Peyer's patch (tissue), 4 donors: Measurements from ENCODE around the gene FAR2. TPM values are rescaled to one million over a fixed set of nuclear protein-coding genes. Genes with fewer than 3 reads are reported as not detected.
"Not testable (repeated sequence)": the region's sequence is repeated elsewhere in the genome, so short reads cannot be mapped to it uniquely, and the experiment has no call there.

Source experiments
- DNase-seq, 3 donors: peaks; one replicate each; pipeline ENCODE4 v3.0.0-alpha.2; 2017 to 2019
- H3K27ac ChIP-seq, 4 donors: fragments of 200-600 bp; sonication (generic); one replicate each; pipeline ENCODE4 v1.5.1; 2016 to 2019
- H3K27me3 ChIP-seq, 2 donors: fragments of 200-600 bp; sonication (generic); one replicate each; pipeline ENCODE4 v1.5.1; 2019
- H3K36me3 ChIP-seq, 3 donors: fragments of 200-600 bp; sonication (generic); one replicate each; pipeline ENCODE4 v1.5.1; 2016 to 2019
- H3K4me1 ChIP-seq, 4 donors: fragments of 200-600 bp; sonication (generic); one replicate each; pipeline ENCODE4 v1.5.1; 2016 to 2019
- H3K4me3 ChIP-seq, 4 donors: fragments of 200-600 bp; sonication (generic); 1 replicate in 3 of 4; 2 replicates in 1 of 4; pipeline ENCODE4 v1.5.1; 2016 to 2019; ENCODE audit warnings: mild to moderate bottlenecking in 1 of 4
- H3K9me3 ChIP-seq, 4 donors: fragments of 200-600 bp; sonication (generic); one replicate each; pipeline ENCODE4 v1.5.1; 2016 to 2019; ENCODE audit warnings: mild to moderate bottlenecking in 1 of 4
- POLR2A ChIP-seq, 2 donors: fragments of 450-650 bp; IDR thresholded peaks; one replicate each; pipeline ENCODE4 v1.5.1; 2017; ENCODE audit warnings: antibody characterized with exemption in 2 of 2, mild to moderate bottlenecking in 2 of 2, moderate library complexity in 2 of 2
- total RNA-seq, 4 donors: library from RNA; depleted of rRNA; stranded (reverse); fragments of >200 nt; gene quantifications; one replicate each; pipeline ENCODE4 v1.1.0, GENCODE V29; 2016
- TF ChIP-seq, protein P1 (sequence below), 6 experiments: fragments of 450-650 bp in 4 of 6; fragments of 200-600 bp in 2 of 6; sonication (generic) in 1 of 6; IDR thresholded peaks; one replicate each; pipeline ENCODE4 v1.5.1; 2017 to 2019; ENCODE audit warnings: antibody characterized with exemption in 6 of 6, mild to moderate bottlenecking in 3 of 6, moderate library complexity in 1 of 6

FAR2 gene
- total RNA-seq, 4 donors from 2014 or later, result 31.0 to 52.8 (median 40.1) TPM

DNA sequence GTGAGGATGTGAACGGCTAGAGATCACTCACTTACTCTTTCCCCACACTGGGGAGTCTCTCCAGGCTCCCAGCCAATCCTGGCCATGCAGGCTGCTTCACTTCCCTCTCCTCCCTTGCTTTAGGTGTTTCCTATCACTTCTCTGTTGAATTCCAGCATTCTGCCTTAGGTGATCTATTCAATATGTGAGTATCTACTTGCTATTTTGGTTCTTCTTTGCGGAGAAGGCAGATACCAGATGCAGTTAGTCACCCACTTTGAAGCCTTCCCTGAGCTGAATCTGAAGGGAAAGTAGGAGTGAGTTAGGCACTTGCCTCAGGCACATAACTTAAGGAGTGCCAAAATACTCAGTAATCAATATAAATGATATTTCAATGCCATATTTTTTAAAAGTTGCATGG is 36.0 kb upstream of the FAR2 start:
- no peak overlapping the region for H3K27ac ChIP-seq
- no peak overlapping the region for H3K4me3 ChIP-seq
- no peaks in the 10 kb centered on the region for H3K36me3 ChIP-seq
- TF ChIP-seq POLR2A (IDR thresholded peaks at IDR 0.05), result no peak
- TF ChIP-seq, protein P1, sequence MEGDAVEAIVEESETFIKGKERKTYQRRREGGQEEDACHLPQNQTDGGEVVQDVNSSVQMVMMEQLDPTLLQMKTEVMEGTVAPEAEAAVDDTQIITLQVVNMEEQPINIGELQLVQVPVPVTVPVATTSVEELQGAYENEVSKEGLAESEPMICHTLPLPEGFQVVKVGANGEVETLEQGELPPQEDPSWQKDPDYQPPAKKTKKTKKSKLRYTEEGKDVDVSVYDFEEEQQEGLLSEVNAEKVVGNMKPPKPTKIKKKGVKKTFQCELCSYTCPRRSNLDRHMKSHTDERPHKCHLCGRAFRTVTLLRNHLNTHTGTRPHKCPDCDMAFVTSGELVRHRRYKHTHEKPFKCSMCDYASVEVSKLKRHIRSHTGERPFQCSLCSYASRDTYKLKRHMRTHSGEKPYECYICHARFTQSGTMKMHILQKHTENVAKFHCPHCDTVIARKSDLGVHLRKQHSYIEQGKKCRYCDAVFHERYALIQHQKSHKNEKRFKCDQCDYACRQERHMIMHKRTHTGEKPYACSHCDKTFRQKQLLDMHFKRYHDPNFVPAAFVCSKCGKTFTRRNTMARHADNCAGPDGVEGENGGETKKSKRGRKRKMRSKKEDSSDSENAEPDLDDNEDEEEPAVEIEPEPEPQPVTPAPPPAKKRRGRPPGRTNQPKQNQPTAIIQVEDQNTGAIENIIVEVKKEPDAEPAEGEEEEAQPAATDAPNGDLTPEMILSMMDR (IDR thresholded peaks at IDR 0.05), result no peak
- no peaks in the 10 kb centered on the region for H3K27me3 ChIP-seq
- H3K9me3 ChIP-seq, result no peaks in the 10 kb centered on the region
- no peaks in the 10 kb centered on the region for H3K4me1 ChIP-seq
- no peak for DNase-seq

DNA sequence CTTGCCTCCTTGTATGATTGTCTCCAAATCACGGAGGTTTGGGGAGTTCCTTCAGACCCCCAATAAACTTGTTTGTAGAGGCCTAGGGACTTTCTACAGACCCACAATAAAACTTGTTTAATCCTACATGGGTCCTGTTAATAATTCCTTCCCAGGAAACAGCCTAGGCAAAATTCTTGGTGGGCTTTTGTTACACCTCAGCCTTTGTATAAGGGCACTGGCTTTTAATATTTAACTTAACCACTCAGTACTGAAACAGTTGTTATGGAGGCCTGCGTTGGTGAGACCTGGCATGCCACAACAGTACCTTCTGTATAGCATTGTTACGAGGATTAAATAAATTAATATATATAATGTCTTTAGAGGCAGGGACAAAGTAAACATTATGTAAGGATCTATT is 32.7 kb upstream of the FAR2 start:
- Histone ChIP-seq H3K27ac (no peak overlapping the region), H3K27me3 (no peaks in the 10 kb centered on the region), H3K36me3 (no peaks in the 10 kb centered on the region), H3K4me1 (no peaks in the 10 kb centered on the region), H3K9me3 (no peaks in the 10 kb centered on the region), H3K4me3 (no peak overlapping the region)
- no peak for DNase-seq
- TF ChIP-seq POLR2A (IDR thresholded peaks at IDR 0.05), result no peak
- TF ChIP-seq, protein P1 (IDR thresholded peaks at IDR 0.05), result no peak

DNA sequence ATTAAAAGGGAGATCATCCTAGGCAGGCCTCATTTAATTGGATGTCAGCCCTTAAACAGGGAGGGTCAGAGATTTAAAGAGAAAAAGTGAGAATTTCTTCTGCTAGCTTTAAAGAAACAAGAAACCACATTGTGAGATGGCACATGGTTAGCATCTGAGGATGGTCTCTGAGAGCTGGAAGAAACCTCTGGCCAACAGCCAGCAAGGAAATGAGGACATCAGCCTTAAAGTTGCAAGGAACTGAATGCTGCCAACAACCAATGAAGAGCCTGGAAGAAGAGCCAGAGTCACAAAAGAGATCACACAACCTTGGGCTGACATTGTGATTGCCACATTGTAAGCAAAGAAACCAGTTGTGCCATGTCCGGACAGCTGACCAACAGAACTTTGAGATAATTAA is 17.5 kb upstream of the FAR2 start:
- no peaks in the 10 kb centered on the region for H3K36me3 ChIP-seq
- no peaks in the 10 kb centered on the region for H3K9me3 ChIP-seq
- no peaks in the 10 kb centered on the region for H3K4me1 ChIP-seq
- TF ChIP-seq, protein P1 (IDR thresholded peaks at IDR 0.05), result no peak
- no peak for TF ChIP-seq POLR2A (IDR thresholded peaks at IDR 0.05)
- no peak overlapping the region for H3K27ac ChIP-seq
- DNase-seq, result no peak
- no peak overlapping the region for H3K4me3 ChIP-seq
- H3K27me3 ChIP-seq, result no peaks in the 10 kb centered on the region

DNA sequence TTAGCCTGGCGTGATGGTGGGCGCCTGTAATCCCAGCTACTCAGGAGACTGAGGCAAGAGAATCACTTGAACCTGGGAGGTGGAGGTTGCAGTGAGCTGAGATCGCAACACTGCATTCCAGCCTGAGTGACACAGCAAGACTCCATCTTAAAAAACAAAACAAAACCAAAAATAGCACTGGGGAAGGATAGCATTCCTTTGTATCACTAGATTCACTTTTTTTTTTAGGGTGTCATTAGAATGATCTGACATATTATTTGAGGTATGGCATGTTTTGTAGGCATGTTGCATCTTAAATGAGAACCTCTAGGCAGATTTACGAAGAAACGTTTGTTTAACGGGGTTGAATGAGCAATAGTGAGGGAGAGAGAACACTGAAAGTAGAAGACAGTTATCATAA is 16.8 kb upstream of the FAR2 start:
- no peak for DNase-seq
- H3K4me1 ChIP-seq, result no peaks in the 10 kb centered on the region
- no peak overlapping the region for H3K27ac ChIP-seq
- H3K9me3 ChIP-seq, result no peaks in the 10 kb centered on the region
- TF ChIP-seq POLR2A (IDR thresholded peaks at IDR 0.05), result no peak
- TF ChIP-seq, protein P1 (IDR thresholded peaks at IDR 0.05), result no peak
- H3K36me3 ChIP-seq, result no peaks in the 10 kb centered on the region
- no peak overlapping the region for H3K4me3 ChIP-seq
- H3K27me3 ChIP-seq, result no peaks in the 10 kb centered on the region

DNA sequence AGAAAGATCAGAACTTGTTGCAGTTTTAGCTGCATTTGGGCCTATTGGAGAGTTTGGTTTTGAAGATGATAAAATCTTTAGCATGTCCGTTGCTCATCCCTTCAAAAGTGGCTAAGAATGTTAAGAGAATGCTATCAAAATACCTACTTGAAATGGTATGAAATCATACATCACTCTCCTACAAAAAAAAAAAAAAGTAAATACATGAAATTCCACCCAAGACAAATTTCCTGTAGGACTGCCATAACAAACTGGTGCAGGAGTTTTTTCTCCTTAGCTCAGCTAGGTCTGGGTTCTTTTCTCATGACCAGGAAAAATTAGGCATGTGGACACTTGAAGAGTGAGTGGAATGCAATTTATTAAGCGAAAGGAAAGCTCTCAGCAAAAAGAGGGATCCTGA is 15.9 kb upstream of the FAR2 start:
- H3K27me3 ChIP-seq, result no peaks in the 10 kb centered on the region
- no peak for TF ChIP-seq POLR2A (IDR thresholded peaks at IDR 0.05)
- TF ChIP-seq, protein P1 (IDR thresholded peaks at IDR 0.05), result no peak
- DNase-seq, result no peak
- no peak overlapping the region for H3K27ac ChIP-seq
- no peak overlapping the region for H3K4me3 ChIP-seq
- H3K36me3 ChIP-seq, result no peaks in the 10 kb centered on the region
- H3K9me3 ChIP-seq, result no peaks in the 10 kb centered on the region
- H3K4me1 ChIP-seq, result no peaks in the 10 kb centered on the region

DNA sequence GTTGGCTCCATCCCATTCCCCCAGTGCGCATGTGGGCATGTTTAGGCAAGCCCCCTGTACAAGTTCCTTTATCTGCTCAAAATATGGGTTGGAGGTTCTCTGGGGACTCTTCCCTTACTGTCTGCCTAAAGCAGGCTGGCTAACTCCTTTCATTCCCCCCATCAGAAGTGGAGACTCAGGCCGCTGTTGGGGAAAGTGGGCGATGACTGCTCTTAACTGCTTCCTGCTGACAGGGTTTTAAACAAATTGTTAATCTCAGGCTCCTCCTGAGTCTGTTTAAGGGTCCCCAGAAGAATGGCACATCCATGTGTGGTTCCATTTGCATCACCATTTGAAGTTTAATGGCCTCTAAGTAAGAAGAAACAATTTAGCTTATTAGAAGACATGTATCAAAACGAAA is 15.4 kb upstream of the FAR2 start:
- Histone ChIP-seq H3K27me3 (no peaks in the 10 kb centered on the region), H3K4me3 (no peak overlapping the region), H3K36me3 (no peaks in the 10 kb centered on the region), H3K4me1 (no peaks in the 10 kb centered on the region), H3K27ac (no peak overlapping the region), H3K9me3 (no peaks in the 10 kb centered on the region)
- TF ChIP-seq, protein P1 (IDR thresholded peaks at IDR 0.05), result no peak
- no peak for TF ChIP-seq POLR2A (IDR thresholded peaks at IDR 0.05)
- DNase-seq, result no peak

DNA sequence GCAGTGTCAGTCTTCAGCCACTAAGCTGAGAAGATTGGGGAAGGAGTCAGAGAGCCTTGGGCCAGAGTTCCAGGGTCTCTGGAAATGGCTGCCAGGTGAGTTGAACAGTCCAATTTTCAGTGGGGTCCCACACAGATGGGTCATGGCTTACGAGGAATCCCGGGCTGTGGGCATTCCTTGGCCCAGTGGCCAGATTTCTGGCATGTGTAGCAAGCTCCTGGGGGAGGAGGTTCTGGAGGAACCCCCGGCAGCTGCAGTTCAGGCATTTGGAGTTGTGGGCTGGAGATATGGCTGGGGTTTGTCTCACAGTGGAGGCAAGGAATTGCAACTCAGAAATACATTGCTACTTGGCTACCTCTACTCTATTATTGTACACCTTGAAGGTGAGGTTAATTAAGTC is 10.8 kb upstream of the FAR2 start:
- H3K4me1 ChIP-seq, H3K36me3 ChIP-seq, DNase-seq, H3K4me3 ChIP-seq, H3K9me3 ChIP-seq, H3K27ac ChIP-seq, H3K27me3 ChIP-seq: not testable (repeated sequence)

DNA sequence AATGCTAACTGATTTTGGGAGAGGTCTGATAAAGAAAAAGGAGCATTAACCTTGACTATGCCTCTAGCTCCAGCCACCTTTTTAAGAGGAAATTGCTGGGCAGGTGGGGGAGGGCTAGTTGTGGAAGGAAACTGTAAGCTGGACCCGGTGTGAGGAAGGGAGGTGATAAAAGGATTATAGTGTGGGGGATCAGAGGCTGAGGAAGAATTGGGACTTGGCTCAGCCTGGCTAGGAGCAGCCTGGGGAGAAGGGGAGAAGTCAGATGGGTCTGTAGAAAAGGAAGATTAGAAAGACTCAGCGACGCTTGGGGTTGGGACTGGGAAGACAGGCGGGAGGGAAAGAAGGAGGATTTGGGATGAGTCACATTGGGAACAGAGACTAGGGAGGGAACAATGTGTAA is 10.2 kb upstream of the FAR2 start:
- DNase-seq, H3K27ac ChIP-seq, H3K27me3 ChIP-seq, H3K4me3 ChIP-seq, H3K36me3 ChIP-seq, H3K4me1 ChIP-seq, H3K9me3 ChIP-seq: not testable (repeated sequence)
